ENCODE measurements around the gene GSC. TPM values are rescaled to one million over a fixed set of nuclear protein-coding genes. Genes with fewer than 3 reads are reported as not detected.

Gene GSC
- total RNA-seq: not detected in 2 replicates

GRCh38 chr14:94769391-94770250, at the start of gene GSC:
TSS of gene GSC (minus strand) at chr14:94770113. CDS start at chr14:94770015, 98 bp downstream.

Other genes starting within 250 kb of the GSC start
- not detected in 2 replicates for gene SERPINA4, start 208.7 kb downstream of the GSC start, total RNA-seq
- gene SERPINA5, start 188.7 kb downstream of the GSC start, total RNA-seq: 0.53 TPM in 1 of 2 replicates, not detected in the other
- 0.40 TPM in 1 of 2 replicates, not detected in the other for gene SERPINA3, start 157.7 kb downstream of the GSC start, total RNA-seq